Measurements from ENCODE around the gene PRUNE2. TPM values are rescaled to one million over a fixed set of nuclear protein-coding genes. Genes with fewer than 3 reads are reported as not detected.

Gene PRUNE2
- total and polyA plus RNA-seq, 9 of the 15 experiments (the other 6 are each of a cell fraction or from before 2014, with no cell fraction given) = 0.05 to 0.45 (median 0.18) TPM; not detected in 1

- no peak for TF ChIP-seq IRF9 (tag; IDR thresholded peaks at IDR 0.05)
- TF ChIP-seq CREB3 (tag; conservative IDR thresholded peaks at IDR 0.05; ENCODE audit: low read depth) = no peak
- TF ChIP-seq ZNF592 (IDR thresholded peaks at IDR 0.05) = no peak
- TF ChIP-seq CHD7 (IDR thresholded peaks at IDR 0.05; ENCODE audit: low read depth, low read length) = no peak
Observed at GRCh38 chr9:76845254-76845653, 60.7 kb downstream of the PRUNE2 start (continued).

All from K562 (cell line).